ENCODE data around the gene MYORG.

Gene MYORG

DNA sequence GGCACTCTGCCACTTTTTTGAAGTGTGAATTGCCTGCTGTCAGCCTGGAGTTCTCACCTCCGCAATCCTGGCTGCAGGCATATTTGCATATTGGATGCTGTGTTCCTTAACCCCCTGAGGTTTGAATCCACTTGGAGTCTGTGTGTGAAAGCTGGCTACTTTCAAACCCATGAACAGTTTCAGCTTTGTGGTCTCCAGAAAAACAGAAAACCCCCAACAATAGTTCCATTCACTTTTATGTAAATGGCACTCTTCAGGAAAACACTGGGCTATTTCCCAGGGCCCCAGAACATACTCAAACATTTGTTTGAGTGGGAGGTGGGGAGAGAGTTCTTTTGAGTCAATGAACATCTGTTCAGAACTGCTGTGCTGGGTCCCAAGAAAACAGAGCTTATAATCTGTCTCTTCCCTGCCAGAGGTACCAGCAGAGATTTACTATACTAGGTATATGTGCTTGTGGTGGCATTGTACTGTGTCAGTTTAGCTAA lies 42.3 kb downstream of the MYORG start:
- no peak for DNase-seq (ENCODE audit: low read depth in 2 of 2)

DNA sequence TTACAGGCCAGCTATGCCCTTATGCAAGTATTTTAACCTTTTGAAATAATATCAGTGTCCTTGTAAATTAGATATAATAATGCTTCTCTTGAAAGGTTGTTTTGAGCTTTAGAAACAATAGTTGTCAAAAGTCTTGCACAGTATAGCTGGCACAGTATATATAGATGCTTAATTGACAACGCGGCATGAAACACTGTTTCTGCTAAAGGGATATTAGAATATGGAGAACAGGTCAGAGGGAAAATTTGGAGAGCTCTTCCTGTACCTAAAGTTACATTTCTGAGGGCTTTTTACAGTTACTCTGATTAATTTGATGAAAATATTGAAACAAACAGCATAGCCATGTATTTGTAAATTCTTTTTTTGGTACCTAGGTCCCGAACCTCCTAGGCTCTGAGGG lies 42.9 kb downstream of the MYORG start:
- no peak for DNase-seq (ENCODE audit: low read depth in 2 of 2)

DNA sequence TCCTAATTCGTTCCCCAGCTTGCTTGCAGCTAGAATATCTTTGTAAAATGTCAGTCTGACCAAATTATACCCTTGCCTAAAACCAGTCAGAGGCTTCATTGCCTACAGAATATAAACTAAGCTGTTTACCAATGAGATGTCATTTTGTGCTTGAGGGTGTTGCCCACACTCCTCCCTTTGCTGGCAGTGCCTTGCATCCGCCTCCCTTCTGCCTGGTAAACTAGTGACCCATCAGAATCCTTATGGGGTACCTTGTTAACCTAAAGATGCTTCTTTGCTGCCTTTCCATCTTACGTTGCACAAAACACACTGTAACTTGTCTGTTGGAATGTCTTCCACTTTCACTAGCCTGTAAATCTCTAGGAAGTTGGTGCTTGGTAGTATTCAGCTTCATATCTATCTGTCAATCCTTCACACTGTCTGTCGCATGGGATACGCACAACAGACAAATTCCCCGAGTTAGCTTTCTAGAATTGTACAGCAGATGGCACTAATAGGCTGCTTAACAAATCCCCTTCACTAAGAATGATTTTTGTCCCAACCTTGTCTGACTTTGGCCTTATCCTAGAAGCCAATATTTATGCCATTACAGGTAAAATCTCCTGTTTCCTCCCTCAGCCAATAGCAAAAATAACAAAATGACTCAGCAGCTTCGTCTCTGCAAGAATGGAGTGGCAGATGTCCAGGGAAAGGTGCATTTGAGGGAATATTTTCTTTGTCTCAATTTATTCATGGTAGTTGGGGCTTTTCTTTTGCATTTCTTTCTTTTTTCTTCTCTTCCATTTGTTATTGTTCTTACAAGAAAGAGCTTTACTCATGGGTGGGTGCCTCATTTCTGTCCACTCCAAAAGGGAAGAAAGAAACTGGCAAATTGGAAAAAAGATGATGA lies 44.4 kb downstream of the MYORG start:
- DNase-seq (ENCODE audit: low read depth in 2 of 2): no peak

DNA sequence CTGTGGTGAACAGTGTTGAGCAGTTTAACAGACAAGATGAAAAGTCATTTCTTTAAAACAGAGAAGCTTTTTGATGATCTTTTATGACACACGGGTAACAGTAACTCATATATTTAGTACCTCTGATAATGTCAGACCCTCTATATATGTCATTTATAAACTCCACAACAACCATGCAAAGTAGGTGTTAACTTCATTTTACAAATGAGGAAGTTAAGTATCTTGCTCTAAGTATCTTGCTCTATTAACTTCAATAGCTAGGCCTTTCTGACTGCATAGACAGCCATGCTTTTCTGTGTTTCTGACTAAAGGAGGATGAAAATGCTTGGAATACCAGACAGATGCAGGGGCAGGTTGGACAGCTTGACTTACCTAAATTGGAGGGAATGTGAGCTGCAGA lies 45.5 kb downstream of the MYORG start:
- DNase-seq (ENCODE audit: low read depth in 2 of 2): no peak

DNA sequence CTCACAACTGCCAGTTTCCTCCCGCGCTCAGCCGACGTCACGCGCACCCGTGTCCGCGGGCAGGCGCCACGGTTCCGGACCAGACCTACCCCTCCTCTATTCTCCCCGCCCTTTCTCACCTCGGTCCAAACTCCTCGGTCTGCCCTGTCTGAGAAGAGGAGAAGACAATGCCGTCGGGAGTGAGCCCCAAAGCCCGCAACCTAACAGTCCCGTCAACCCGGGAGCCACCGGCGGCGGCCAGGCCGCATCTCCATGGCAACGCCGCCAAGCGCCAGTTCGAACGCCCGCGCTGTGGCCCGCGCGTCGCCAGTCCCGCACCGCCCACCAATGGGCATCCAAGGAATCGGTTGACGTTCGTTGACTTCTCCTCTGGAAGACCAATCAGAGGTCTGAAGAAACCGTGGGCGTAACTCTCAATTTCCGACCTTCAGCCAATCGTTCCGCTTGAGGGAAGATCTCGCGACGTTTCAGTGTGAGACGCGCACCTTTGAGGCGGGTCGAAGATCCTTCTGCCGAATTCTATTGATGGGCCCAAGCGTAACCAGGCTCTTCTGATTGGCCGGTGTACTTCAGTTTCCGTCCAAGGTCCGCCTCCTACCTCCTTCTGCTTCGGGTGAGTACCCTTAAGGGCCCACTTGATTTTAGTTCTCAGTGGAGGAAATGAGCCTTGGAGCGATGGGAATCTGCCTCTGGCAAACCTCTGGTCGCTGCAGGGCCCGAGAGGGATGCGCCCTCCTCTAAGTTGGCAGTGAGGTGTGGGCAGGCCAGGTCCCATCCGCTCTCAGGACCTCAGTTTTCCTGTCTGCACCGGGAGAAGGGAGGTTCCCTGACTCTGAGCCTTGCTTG lies 47.5 kb downstream of the MYORG start, which contains the start of the genes KIF24 and NUDT2:
KIF24 (minus strand) TSS at position 282 of the 846 bp plus-strand sequence. CDS start 17,922 bp downstream, outside the sequence.
NUDT2 (plus strand) TSS at position 583 of the 846 bp plus-strand sequence. CDS start 9,471 bp downstream, outside the sequence.
- peak; percentile 70 to 89 for DNase-seq (ENCODE audit: low read depth in 2 of 2)

DNA sequence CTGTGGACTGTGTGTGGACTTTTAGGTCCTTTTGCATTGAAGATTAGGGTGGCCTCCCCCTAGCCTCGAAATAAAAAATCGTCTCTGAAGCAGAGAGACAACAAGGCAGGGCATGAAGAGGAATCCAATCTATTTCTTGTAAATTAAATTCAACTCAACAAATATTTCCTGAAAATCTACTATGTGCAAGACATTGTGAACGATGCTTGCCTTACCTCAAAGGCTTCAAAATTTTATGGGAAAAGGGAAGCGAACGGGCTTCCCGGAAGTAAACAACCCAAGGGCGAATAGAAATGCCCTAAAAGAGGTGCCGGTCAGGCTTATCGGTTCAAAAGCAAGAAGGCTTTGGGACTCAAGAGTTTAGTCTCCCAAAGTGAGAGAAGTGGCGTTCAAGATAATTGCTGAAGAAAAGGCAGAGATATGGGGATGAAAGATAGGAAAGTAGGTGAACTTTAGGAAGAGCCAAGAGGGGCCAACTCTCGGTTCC lies 48.2 kb downstream of the MYORG start:
- DNase-seq (ENCODE audit: low read depth in 2 of 2): no peak

DNA sequence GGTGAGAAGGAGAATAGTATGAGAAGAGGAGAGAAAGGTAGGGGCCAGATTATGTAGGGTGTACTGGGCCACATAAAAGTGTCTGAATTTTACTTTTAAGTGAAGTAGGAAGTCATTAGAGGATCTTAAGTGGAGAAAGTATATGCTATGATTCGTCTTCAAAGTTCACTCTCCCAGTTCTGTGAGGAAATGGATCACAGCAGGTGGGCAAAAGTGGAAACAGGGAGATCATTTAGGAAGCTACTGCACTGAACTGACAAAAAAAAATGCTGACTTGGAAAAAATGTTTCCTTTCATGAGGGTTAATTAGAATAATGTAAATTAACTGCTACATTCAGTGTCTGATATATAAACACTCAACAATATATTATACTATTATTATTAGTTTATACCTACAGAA lies 50.0 kb downstream of the MYORG start:
- DNase-seq (ENCODE audit: low read depth in 2 of 2): no peak

DNA sequence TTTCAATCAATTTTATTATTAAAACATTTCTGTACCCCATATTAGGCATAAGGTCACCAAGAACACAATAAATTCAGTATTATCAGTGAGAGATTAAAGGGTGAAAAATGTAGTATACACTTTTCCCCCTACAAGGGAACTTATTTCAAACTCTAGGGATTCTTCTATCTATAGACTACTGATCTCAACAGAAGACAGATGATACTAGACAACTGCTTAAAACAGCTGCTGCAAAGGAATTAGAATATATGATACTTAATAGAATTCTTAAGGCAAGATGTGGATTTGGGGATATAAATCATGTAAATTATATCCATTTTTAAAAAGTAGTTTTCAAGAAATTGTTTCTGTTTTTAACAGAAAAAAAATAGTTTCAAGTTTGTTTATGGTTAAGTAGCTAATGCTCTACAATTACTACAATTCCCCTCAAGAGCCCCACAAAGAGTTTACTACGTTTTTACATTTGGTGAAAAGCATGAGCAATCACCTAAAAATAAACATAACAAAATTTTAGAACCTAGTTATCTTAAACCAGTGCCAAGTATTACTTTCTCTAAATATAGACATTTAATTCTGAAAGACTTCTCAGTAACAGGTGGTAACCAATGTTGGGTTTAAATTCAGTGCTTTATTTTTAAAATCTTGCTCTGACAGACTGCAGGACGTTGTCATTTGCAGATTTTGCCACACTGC lies 53.7 kb downstream of the MYORG start:
- DNase-seq (ENCODE audit: low read depth in 2 of 2): no peak

DNA sequence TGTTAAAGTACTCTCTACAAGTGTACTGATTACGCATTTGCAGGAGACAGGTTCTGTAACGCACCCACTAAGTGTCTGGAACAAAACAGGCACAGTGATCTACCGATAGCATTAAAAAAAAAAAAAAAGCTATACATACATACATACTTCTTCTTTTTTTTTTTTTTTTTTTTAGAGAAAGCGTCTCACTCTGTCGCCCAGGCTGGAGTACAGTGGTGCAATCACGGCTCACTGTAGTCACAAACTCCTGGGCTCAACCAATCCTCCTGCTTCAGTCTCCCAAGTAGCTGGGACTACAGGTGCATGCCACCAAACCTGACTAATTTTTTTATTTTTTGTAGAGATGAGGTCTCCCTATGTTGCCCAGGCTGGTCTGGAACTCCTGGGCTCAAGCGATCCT lies 55.2 kb downstream of the MYORG start:
- DNase-seq (ENCODE audit: low read depth in 2 of 2): no peak

DNA sequence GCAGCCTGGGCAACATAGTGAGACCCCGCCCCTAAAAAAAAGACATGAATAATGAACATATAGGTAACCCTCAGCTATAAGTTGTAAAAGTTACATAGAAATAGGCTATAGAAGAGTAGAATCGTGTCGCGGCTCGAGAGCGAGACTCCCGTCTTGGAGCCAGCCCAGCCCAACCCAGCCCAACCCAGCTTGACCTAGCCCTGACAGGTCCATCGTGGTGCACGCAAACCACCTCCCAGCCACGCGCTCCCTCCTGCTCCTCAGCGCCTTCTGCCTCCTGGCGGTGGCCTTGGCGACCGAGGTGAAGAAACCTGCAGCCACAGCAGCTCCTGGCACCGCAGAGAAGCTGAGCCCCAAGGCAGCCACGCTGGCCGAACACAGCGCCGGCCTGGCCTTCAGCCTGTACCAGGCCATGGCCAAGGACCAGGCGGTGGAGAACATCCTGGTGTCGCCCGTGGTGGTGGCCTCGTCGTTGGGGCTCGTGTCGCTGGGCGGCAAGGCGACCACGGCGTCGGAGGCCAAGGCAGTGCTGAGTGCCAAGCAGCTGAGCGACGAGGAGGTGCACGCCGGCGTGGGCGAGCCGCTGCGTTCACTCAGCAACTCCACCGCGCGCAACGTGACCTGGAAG lies 58.4 kb downstream of the MYORG start:
- no peak for DNase-seq (ENCODE audit: low read depth in 2 of 2)

DNA sequence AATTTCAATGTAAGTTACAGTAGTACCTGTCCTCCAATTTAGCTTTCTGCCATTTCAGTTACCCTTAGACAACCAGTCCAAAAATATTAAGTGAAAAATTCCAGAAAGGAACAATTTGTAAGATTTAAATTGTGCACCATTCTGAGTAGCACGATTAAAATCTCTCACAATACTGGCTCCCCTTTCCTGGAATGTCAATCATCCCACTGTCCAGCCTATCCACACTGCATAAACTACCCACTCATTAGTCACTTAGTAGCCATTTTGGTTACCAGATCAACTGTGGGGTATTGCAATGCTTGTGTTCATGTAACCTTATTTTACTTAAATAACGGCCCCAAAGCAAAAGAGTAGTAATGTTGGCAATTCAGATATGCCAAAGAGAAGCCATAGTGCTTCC lies 59.3 kb downstream of the MYORG start:
- DNase-seq (ENCODE audit: low read depth in 2 of 2): no peak

Measured in stimulated activated CD4-positive, alpha-beta T cell treated with anti-CD3 and anti-CD28 coated beads, Interleukin-1b, Interleukin-23, amount 100 ng/mL, for 1 hour (primary cell).